ENCODE measurements around the gene CD70.
"Not testable (repeated sequence)": the region's sequence is repeated elsewhere in the genome, so short reads cannot be mapped to it uniquely, and the experiment has no call there.

The CD70 gene, protein sequence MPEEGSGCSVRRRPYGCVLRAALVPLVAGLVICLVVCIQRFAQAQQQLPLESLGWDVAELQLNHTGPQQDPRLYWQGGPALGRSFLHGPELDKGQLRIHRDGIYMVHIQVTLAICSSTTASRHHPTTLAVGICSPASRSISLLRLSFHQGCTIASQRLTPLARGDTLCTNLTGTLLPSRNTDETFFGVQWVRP
- 0 to 9.1 (median 0.19) reads per million in 17 experiments for total RNA-seq

DNA sequence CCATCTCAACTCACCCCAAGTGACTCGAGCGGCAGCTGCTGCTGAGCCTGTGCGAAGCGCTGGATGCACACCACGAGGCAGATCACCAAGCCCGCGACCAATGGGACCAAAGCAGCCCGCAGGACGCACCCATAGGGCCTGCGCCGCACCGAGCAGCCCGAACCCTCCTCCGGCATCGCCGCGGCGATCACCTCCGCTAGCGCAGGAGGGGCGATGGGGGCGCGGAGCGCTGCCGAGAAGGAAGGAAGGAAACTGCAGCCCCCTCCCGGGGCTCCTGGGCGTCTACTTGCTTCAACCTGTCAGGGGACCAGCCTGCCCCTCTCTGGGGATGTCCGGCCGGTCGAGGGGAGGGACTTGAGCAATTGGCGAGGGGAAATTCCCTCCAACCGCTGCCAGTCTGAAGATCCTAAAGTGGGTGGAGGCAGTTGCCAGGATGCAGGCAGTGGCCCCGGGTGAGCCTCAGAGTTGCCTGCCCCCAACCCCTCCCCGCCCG is at the start of gene CD70:
Gene CD70, minus strand, starts transcription at position 324 of the 493 bp plus-strand sequence. Its CDS starts 148 bp downstream, at position 176.
- peak in 1 of 4 experiments; percentile 35 for DNase-seq

DNA sequence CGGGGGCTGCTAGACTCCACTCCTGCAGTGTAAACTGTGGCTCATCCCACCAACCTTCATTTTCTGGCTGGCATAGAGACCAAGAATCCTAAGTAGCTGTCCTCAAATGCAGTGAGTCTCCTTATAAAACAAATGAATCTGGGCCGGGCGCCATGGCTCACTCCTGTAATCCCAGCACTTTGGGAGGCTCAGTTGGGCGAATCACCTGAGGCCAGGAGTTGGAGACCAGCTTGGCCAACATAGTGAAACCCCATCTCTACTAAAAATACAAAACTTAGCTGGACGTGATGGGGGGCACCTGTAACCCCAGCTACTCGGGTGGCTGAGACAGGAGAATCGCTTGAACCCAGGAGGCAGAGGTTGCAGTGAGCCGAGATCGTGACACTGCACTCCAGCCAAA is 49.4 kb upstream of the CD70 start:
- not testable (repeated sequence) for DNase-seq

DNA sequence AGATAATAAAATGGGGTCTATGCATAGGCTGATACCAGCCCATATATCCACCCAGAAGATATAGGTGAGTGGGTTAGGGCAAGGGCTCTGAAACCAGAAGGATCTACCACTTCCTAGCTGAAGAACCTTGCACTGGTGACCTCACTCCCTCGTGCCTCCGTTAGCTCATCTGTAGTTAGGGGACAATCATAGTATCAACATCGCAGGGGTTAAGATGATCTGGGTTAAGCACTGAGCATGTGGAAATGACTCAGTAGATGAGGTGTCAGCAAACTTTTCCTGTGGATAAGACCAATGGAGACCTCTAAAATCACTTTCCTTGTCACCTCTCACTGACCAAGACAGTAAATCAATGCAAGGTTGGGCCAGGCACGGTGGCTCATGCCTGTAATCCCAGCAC is 48.5 kb upstream of the CD70 start:
- DNase-seq: peak; percentile 76 to 92 (median 88)

DNA sequence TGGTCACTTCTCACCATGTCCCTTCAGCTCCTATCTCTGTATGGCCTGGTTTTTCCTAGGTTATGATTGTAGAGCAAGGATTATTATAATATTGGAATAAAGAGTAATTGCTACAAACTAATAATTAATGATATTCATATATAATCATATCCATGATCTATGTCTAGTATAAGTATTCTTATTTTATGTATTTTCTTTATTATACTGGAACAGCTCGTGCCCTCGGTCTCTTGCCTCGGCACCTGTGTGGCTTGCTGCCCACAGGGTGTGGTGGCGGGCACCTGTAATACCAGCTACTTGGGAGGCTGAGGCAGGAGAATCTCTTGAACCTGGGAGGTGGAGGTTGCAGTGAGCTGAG is 42.5 kb upstream of the CD70 start:
- DNase-seq: not testable (repeated sequence)

DNA sequence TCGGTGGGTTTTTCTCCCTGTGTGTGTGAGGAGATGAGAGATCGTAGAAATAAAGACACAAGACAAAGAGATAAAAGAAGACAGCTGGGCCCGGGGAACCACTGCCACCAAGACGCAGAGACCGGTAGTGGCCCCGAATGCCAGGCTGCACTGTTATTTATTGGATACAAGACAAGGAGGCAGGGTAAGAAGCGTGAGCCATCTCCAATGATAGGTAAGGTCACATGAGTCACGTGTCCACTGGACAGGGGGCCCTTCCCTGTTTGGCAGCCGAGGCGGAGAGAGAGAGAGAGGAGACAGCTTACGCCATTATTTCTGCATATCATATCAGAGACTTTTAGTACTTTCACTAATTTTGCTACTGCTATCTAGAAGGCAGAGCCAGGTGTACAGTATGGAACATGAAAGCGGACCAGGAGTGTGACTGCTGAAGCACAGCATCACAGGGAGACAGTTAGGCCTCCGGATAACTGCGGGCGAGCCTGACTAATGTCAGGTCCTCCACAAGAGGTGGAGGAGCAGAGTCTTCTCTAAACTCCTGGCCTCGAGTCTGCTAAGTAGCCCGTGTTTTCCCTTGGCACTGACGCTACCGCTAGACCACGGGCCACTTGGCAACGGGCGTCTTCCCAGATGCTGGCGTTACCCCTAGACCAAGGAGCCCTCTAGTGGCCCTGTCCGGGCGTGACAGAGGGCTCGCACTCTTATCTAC is 42.0 kb upstream of the CD70 start:
- DNase-seq: peak; percentile 85 to 92 (median 86)

DNA sequence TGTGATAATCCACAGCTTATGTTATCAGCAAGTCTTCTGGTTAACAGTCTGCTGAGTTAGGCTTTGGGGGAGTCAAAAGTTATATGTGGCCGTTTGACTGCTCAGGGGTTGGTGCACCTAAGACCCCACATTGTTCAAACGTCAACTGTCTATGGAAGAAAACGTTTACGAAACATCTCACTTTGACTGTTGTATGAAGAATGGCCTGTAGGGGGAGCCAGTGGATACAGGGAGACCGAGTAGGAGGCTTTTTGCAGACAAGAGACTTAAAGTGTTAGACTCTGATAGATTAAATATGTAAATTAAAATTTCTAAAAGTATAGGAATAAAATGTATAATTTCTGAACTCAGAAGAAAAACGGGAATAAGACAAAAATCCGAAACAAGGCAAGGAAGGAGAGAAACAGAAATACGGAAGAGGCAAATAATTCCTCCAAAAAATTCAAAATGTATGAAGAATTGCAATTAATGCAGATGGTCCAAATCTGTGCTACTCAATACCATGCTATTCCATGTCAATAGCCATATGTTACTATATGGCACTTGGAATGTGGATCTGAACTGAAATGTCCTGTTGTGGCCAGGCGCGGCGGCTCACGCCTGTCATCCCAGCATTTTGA is 41.2 kb upstream of the CD70 start:
- peak; percentile 87 to 94 (median 92) for DNase-seq

DNA sequence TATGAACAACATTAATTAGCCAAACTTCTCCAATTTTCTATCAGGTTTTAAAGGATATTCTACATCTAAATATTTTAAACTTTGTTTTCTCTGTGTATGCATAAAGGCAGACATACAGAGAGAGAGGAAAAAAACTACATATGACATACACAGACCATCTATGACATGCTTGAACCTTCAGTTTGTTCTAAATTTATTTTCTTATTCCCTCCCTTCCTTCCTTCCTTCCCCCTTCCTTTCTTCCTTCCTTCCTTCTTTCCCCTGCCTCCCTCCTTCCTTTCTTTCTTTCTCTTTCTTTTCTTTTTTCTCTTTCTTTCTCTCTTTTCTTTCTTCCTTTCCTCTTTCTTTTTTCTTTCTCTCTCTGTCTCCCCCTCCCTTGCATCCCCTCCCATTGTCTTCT is 35.8 kb upstream of the CD70 start:
- no peak for DNase-seq

DNA sequence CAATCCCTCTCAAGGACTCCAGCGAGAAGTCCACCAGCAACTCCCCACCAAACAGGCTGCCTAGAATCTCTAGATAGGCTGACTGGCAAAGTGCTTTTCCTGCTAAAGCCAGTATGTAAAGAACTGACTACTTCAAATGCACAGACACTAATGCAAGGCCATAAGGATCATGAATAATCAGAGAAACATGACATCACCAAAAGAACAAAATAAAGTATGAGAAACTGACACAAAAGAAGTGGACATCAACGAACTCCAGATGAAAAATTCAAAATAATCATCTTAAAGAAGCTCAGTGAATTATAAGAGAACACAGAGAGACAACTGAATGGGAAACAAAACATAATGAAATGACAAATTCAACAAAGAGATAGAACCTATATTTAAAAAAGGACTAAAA is 26.4 kb upstream of the CD70 start:
- DNase-seq: no peak

DNA sequence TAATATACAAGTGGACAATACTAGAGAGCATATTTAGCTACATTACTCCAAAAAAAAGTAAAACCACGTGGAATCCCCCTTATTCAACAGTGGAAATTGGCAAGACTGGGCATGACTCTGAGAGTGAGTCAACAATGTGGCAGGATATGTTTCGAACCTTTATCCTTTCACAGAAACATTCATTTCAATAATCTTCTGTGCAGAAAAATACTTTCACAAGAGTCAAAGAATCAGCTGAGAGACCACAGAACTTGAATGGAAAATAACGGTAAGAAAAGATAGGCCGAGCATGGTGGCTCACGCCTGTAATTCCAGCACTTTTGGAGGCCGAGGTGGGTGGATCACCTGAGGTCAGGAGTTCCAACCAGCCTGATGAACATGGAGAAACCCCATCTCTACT is 25.1 kb upstream of the CD70 start:
- no peak for DNase-seq

DNA sequence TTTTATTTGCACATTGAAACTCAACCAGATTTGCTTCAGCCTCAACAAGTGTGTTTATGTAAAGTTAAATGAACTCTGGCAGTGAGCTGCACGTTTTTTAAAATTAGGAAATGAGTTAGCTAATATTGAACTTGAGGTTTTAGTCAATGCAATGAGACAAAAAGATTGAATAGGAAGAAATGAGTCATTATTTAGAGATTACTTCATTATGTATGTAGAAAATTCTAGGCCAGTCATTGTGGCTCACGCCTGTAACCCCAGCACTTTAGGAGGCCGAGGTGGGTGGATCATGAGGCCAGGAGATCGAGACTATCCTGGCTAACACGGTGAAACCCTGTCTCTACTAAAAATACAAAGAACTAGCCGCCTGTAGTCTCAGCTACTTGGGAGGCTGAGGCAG is 22.8 kb upstream of the CD70 start:
- DNase-seq: peak; percentile 28 to 80 (median 51)

DNA sequence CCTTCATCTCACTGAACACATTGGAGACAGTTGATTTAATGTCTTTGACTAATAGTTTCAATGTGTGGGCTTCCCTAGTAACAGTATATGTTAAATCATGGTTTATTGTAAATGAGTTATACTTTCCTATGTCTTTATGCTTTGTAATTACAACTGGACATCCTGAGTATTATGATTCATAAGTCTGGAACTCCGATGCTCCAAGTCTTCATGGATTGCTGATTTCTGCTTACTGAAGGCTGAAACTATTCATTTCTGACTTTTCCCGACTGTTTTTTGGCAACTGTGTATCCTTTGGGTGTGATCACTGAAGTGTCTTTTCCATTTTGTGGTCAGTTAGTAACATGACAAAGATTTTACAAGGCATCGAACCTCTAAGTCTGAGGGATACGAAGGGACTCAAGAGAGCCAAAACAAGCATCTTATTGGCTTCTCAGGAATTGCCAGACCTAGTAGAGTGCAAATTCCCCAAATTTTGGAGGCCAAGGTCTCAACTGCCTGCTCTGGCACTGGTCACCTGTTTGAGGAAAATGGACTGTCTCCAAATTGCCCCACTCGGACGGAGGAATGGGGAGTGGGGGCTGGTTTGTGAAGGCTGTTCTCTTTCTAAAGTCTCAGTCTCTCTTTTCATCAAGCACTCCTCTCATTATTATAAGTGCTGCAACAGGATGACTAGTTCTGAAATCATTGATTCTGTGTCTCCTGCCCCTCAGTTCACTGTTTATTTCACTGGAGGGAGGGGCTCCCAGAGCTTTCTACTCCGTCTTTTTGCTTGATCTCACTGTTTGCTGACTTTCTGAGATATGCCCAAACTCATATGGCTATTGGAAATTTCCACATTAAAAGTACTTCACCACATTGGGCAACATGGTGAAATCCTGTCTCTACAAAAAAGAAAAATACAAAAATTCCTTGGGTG is 20.2 kb upstream of the CD70 start:
- no peak for DNase-seq

DNA sequence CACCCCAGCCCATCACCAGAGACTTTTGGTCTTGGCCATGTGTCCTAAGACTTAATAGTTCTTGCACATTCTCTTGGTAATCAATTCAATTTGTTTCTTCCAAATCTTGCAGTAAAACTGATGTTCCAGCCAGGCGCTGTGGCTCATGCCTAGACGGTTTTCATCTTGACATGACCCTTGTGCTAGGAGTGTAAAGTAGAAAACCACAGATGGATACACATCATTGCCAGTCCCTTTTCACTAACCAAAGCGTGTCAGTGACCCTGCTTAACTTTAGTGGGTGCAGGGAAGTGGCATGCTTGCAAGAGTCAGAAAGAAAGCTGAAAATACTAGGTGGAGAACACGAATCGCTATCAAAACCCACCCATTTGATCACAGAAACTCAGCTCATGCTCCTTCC is 18.0 kb upstream of the CD70 start:
- no peak for DNase-seq

DNA sequence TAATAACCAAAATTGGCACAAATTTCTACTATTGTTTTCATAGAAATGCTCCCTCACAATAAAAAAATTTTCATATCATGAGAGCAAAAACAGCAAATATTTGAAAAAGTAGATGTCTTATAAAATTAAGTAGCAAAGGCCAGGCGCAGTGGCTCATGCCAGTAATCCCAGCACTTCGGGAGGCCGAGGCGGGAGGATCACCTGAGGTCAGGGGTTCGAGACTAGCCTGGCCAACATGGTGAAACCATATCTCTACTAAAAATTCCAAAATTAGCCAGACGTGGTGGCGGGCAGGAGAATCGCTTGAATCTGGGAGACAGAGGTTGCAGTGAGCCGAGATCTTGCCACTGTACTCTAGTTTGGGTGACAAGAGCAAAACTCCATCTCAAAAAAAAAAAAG is 17.2 kb upstream of the CD70 start:
- DNase-seq: not testable (repeated sequence)

DNA sequence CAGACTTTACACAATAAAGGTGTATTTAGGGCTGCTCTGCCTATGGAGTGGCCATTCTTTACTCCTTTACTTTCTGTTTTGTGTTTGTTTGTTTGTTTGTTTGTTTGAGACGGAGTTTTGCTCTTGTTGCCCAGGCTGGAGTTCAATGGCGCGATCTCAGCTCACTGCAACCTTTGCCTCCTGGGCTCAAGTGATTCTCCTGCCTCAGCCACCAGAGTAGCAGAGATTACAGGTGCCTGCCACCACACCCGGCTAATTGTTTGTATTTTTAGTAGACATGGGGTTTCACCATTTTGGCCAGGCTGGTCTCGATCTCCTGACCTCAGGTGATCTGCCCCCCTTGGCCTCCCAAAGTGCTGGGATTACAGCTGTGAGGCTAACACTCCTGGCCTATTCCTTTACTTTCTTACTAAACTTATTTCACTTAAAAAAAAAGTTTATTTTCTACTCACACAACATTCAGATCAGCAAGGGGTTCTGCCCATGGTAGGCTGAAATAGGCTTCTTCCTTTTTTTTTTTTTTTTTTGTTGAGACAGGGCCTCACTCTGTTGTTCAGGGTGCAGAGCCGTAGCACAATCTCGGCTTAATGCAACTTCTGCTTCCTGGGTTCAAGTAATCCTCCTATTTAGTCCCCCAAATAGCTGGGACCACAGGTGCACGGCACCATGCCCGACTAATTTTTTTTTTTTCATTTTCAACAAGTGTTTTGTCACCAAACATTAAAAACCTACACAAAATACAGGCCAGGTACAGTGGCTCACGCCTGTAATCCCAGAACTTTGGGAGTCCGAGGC is 15.5 kb upstream of the CD70 start:
- not testable (repeated sequence) for DNase-seq

DNA sequence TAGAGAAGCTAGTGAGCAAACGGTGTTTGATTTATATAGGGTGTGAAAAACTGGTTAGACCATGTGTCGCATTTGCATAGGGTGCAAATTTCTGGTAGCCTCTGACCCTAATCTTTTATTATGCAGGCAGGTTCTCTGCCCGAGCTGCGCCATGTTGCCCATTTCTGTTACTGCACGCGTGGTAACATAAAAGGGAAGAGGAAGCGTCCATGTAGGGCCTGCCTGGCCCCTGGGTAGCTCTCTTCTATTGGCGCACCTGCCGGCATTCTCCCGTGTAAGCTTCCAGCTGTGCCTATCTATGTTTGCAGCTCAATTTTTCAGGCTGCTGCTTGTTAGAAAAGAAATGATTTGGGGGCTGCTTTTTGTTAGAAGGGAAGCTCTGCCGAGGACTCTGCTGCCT is 14.0 kb upstream of the CD70 start:
- DNase-seq: no peak

DNA sequence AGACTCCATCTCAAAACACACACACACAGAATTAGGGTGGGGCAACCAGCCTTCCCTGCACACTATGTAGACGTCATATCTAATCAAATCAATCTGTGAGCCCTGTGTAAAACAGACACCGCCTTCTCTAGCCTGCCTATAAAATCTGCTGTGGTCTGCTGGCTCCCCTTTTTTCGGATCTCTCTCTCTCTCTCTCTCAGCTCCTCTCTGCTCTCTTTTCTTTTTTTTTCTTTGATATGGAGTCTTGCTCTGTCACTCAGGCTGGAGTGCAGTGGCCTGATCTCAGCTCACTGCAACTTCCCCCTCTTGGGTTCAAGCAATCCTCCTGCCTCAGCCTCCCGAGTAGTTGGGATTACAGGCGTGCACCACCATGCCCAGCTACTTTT is 11.8 kb upstream of the CD70 start:
- no peak for DNase-seq

DNA sequence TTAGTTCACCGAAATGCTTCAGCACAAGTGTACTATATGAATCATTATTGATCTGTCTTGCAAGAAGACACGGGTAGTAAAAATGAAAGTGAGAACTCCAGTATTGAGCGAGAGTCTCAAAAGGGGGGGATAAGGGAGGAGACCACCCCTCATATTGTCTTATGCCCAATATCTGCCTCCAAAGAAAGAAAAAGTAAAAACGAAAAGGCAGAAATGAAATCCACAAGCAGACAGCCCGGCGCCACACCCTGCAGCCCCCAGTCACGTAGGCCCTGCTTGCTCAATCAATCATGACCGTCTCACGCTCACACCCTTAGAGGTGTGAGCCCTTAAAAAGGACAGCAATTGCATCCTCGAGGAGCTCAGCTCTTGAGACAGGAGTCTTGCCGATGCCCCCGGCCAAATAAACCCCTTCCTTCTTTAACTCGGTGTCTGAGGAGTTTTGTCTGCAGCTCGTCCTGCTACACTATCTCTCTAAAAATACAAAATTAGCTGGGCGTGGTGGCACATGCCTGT is 10.6 kb upstream of the CD70 start:
- not testable (repeated sequence) for DNase-seq

DNA sequence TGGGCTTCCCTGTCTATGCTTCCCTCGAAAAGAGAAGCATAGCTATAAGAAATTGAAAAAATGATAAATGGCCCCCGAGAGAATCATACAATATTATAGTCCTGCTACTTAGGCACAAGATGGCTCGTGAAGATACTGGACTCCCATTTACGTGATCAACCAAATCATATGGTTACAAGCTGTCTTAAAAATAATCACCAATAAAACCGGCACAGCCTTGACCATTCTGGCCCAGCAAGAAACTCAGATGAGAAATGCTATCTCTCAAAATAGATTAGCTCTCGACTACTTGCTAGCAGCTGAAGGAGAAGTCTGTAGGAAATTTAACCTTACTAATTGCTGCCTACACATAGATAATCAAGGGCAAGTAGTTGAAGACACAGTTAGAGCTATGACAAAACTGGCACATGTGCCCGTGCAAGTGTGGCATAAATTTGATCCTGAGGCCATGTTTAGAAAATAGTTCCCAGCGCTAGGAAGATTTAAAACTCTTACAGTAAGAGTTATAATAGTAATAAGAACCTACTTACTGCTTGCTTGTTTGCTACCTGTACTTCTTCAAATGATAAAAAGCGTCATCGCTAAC is 10.1 kb upstream of the CD70 start:
- DNase-seq: not testable (repeated sequence)

DNA sequence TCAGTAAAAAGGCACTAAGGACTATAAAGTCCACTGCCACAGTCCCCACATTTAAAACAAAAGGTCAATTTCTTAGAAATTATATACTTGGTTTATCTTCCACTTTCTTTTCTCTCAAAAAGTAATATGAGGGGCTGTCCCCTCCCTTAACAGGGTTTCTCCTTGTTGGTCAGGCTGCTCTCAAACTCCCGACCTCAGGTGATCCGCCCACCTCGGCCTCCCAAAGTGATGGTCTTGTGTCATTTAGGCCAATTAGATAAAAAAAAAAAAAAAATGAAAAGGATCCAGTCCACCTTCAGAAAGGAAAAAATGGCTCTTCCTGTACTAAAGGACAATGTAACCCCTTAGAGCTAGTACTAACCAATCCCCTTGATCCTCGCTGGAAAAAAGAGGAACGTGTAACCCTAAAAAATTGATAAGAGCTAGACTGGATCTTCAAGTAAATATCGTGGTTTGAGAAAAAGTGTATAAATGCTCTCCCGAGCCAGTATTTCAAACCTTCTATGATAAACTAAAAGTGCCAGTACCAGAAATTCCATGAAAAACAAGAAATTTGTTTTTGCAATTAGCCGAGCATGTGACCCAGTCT is 9.0 kb upstream of the CD70 start:
- DNase-seq: no peak

DNA sequence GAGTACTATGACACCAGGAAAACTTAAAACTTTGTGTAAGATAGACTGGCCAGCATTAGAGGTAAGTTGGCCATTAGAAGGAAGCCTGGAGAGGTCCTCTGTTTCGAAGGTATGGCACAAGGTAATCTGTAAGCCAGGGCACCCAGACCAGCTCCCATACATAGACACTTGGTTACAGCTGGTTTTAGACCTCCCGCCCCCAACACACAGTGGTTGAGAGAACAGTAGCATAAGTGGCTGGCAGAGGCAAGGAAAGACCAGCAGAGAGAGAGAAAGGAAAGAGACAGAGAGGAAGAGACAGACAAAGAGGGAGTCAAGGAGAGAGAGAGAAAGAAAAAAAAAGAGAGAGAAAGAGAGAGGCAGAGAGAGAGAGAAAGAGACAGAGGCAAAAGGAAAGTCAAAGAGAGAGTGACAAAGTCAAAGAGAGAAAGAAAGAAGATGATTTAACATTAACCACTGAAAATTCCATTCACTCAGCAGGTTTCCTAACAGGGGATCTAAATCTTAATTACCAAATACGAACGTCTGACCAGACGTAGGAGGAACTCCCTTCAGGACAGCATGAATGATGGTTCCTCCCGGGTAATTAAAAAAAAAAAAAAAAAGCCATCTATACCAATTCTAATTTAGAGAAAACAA is 7.4 kb upstream of the CD70 start:
- not testable (repeated sequence) for DNase-seq

Data from suppressor macrophage (primary cell).